DOHH2 (cell line): ENCODE results near the gene BTLA.

Source experiments
- H3F3A ChIP-seq: fragments of 200-600 bp; sonication (generic), shearing (Covaris generic); 2 replicates; pipeline ENCODE4 v1.6.0; 2016; ENCODE audit warnings: antibody characterized with exemption, mild to moderate bottlenecking; ENCODE audit not compliant: control insufficient read depth, insufficient read depth
- H3K27ac ChIP-seq: fragments of 200-600 bp; sonication (generic); 2 replicates; pipeline ENCODE4 v1.5.1; 2014; ENCODE audit warnings: low read depth, mild to moderate bottlenecking, low read length, moderate library complexity
- H3K27me3 ChIP-seq: fragments of 200-600 bp; sonication (generic); 2 replicates; pipeline ENCODE4 v1.6.1; 2014; ENCODE audit warnings: mild to moderate bottlenecking, low read length, mixed read lengths; ENCODE audit not compliant: control insufficient read depth
- H3K36me3 ChIP-seq: fragments of 200-600 bp; sonication (generic); 2 replicates; pipeline ENCODE4 v1.6.1; 2014; ENCODE audit warnings: mild to moderate bottlenecking, low read length, moderate library complexity, mixed read lengths; ENCODE audit not compliant: control insufficient read depth
- H3K4me1 ChIP-seq: fragments of 200-600 bp; sonication (generic); 2 replicates; pipeline ENCODE4 v1.6.1; 2014; ENCODE audit warnings: mild to moderate bottlenecking, low read length, mixed read lengths; ENCODE audit not compliant: control insufficient read depth
- H3K4me2 ChIP-seq: fragments of 200-600 bp; sonication (generic); 2 replicates; pipeline ENCODE4 v1.6.0; 2014; ENCODE audit warnings: mild to moderate bottlenecking, low read length, moderate library complexity
- H3K4me3 ChIP-seq: fragments of 200-600 bp; sonication (generic); 2 replicates; pipeline ENCODE4 v1.5.1; 2014; ENCODE audit warnings: mild to moderate bottlenecking, low read length, mixed read lengths
- H3K79me2 ChIP-seq: fragments of 200-600 bp; sonication (generic); 2 replicates; pipeline ENCODE4 v1.6.1; 2014; ENCODE audit warnings: mild to moderate bottlenecking, low read length, mixed read lengths; ENCODE audit not compliant: control insufficient read depth
- H3K9me2 ChIP-seq: fragments of 200-600 bp; sonication (generic); replicated peaks from 2 replicates; pipeline ENCODE4 v1.6.1; 2014; ENCODE audit warnings: mild to moderate bottlenecking, low read length, mixed read lengths; ENCODE audit not compliant: control insufficient read depth
- H3K9me3 ChIP-seq: fragments of 200-600 bp; sonication (generic); 2 replicates; pipeline ENCODE4 v1.6.1; 2014; ENCODE audit warnings: antibody characterized with exemption, low read length, mixed read lengths; ENCODE audit not compliant: control insufficient read depth, insufficient read depth
- H4K20me1 ChIP-seq: fragments of 200-600 bp; sonication (generic); 2 replicates; pipeline ENCODE4 v1.6.0; 2014; ENCODE audit warnings: low read depth, mild to moderate bottlenecking, antibody characterized with exemption, low read length, moderate library complexity; ENCODE audit not compliant: control insufficient read depth, insufficient read depth
- CTCF ChIP-seq: fragments of 200-600 bp; sonication (generic); IDR thresholded peaks from one replicate; pipeline ENCODE4 v1.5.1; 2014; ENCODE audit warnings: antibody characterized with exemption, mild to moderate bottlenecking, low read depth, low read length; ENCODE audit not compliant: poor library complexity, severe bottlenecking
- EZH2phosphoT487 ChIP-seq: fragments of 200-600 bp; sonication (generic); IDR thresholded peaks from 2 replicates; pipeline ENCODE4 v1.6.1; 2017; ENCODE audit warnings: borderline replicate concordance, mild to moderate bottlenecking, antibody characterized with exemption, low read length, moderate library complexity, mixed read lengths

BTLA gene

GRCh38 chr3:112474796-112475195 lies 24.5 kb downstream of the BTLA start:
- H3K4me3 ChIP-seq = no peak overlapping the region
- no peaks in the 10 kb centered on the region for H3K9me3 ChIP-seq
- no peak overlapping the region for H3K4me2 ChIP-seq
- peaks cover 24% of the 10 kb centered on the region for H3K4me1 ChIP-seq
- TF ChIP-seq CTCF (no peak), EZH2phosphoT487 (no peak)
- H4K20me1 ChIP-seq = no peaks in the 10 kb centered on the region
- no peaks in the 10 kb centered on the region for H3K79me2 ChIP-seq
- no peaks in the 10 kb centered on the region for H3K9me2 ChIP-seq
- no peaks in the 10 kb centered on the region for H3K27me3 ChIP-seq
- no peak overlapping the region for H3K27ac ChIP-seq
- H3K36me3 ChIP-seq = no peaks in the 10 kb centered on the region
- H3F3A ChIP-seq = peaks cover 5% of the 10 kb centered on the region; the same call in 1 of the 2 replicates

GRCh38 chr3:112472691-112473090 lies 26.6 kb downstream of the BTLA start:
- Histone ChIP-seq H3K9me3 (no peaks in the 10 kb centered on the region), H3F3A (peaks cover 5% of the 10 kb centered on the region; the same call in 1 of the 2 replicates), H3K79me2 (no peaks in the 10 kb centered on the region), H3K27me3 (no peaks in the 10 kb centered on the region), H4K20me1 (no peaks in the 10 kb centered on the region), H3K4me1 (peaks cover 24% of the 10 kb centered on the region), H3K4me3 (0 out of 2 replicates have a peak overlapping the region, but pooled peaks have one; percentile 49), H3K9me2 (no peaks in the 10 kb centered on the region), H3K27ac (peak overlapping the region; percentile 51), H3K4me2 (peak overlapping the region; percentile 61), H3K36me3 (no peaks in the 10 kb centered on the region)
- no peak for TF ChIP-seq EZH2phosphoT487

DNA sequence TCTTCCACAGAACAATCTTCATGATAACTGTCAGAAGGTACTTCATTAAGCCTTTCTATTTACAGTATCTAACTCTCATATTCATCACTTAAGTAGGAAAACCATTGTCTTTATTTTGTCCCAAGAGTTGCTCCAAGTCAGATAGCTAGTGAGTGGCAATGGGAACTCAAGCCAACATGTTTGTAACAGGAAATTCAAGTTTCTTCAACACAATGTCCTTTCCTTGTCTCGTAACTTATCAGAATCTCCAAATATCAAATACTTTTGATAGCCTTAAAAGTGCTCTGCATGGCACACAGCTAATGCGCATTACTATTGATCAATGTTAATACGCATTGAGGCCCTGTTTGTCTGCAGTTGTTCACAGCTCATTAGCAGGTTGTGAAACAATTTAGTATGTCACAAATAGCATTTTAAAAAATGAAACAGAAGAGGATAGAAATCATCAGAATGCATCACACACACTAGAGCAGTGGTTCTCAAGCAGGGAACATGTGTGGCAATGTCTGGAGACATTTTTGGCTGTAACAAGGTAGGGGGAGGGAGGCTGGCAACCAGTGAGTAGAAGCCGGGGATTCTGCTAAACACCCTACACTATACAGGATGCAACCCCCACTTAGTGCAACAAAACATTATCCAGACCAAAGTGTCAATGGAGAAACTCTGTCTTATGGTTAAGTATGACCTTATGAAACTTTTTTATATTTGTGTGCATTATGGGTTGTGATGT lies 27.5 kb downstream of the BTLA start:
- Histone ChIP-seq H4K20me1 (no peaks in the 10 kb centered on the region), H3K27ac (no peak overlapping the region), H3F3A (peaks cover 5% of the 10 kb centered on the region; the same call in 1 of the 2 replicates), H3K27me3 (no peaks in the 10 kb centered on the region), H3K79me2 (no peaks in the 10 kb centered on the region), H3K4me3 (no peak overlapping the region), H3K4me2 (no peak overlapping the region), H3K36me3 (no peaks in the 10 kb centered on the region), H3K4me1 (peaks cover 24% of the 10 kb centered on the region), H3K9me3 (no peaks in the 10 kb centered on the region), H3K9me2 (no peaks in the 10 kb centered on the region)
- no peak for TF ChIP-seq EZH2phosphoT487
- TF ChIP-seq CTCF = no peak

DNA sequence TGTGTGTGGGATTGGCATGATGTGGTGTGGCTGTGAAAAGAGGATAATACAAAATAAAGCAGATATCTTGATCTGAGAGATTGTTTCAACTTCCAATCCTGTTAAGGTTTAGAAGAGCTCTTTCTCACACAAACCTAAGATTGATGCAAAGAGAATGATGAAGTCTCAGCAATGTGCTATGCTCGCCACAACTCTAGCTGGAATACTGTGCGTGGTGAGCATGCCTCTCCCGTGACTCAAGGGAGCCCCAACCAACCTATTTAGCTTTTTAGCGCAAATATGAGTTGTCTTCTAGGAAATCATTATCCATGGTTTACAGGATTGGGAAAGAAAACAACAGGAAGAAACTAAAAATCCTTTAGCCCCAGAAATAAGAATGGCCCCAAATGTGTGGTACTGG lies 28.5 kb downstream of the BTLA start:
- no peak overlapping the region for H3K27ac ChIP-seq
- no peaks in the 10 kb centered on the region for H3K9me2 ChIP-seq
- no peaks in the 10 kb centered on the region for H3K36me3 ChIP-seq
- no peaks in the 10 kb centered on the region for H3K9me3 ChIP-seq
- H4K20me1 ChIP-seq = no peaks in the 10 kb centered on the region
- H3K4me3 ChIP-seq = no peak overlapping the region
- TF ChIP-seq CTCF (no peak), EZH2phosphoT487 (no peak)
- no peaks in the 10 kb centered on the region; the same call in 1 of the 2 replicates for H3F3A ChIP-seq
- no peak overlapping the region for H3K4me2 ChIP-seq
- H3K27me3 ChIP-seq = no peaks in the 10 kb centered on the region
- peaks cover 29% of the 10 kb centered on the region for H3K4me1 ChIP-seq
- no peaks in the 10 kb centered on the region for H3K79me2 ChIP-seq
